Kidney glomerular epithelial cell (primary cell): ENCODE results near the gene ZMYND10.
"Not testable (repeated sequence)": the region's sequence is repeated elsewhere in the genome, so short reads cannot be mapped to it uniquely, and the experiment has no call there.

Experiments
- DNase-seq: peaks from one replicate; lab custom pipeline; 2025; lab: John Stamatoyannopoulos, UW

The ZMYND10 gene

GRCh38 chr3:50325497-50326181 is 19.9 kb downstream of the ZMYND10 start:
- DNase-seq: no peak

- DNase-seq: no peak
Measured at GRCh38 chr3:50325113-50325480, 20.4 kb downstream of the ZMYND10 start.

GRCh38 chr3:50324351-50325112 is 21.0 kb downstream of the ZMYND10 start:
- peak; percentile 58 for DNase-seq

- no peak for DNase-seq
Measured at GRCh38 chr3:50323614-50324199, 21.8 kb downstream of the ZMYND10 start.

- no peak for DNase-seq
Measured at GRCh38 chr3:50323092-50323600, 22.4 kb downstream of the ZMYND10 start.

GRCh38 chr3:50322386-50323091 is 23.0 kb downstream of the ZMYND10 start, which contains the start of gene HYAL2:
Gene HYAL2 (minus strand): TSS chr3:50322745. CDS start chr3:50320489, 2,256 bp downstream.
- no peak for DNase-seq

GRCh38 chr3:50322115-50322385 is 23.5 kb downstream of the ZMYND10 start:
- no peak for DNase-seq

- peak; percentile 92 for DNase-seq
Measured at GRCh38 chr3:50321336-50322114, 24.0 kb downstream of the ZMYND10 start.

GRCh38 chr3:50320853-50321335 is 24.6 kb downstream of the ZMYND10 start:
- peak; percentile 53 for DNase-seq

- DNase-seq: no peak
Measured at GRCh38 chr3:50319894-50320625, 25.5 kb downstream of the ZMYND10 start.

- no peak for DNase-seq
Measured at GRCh38 chr3:50319181-50319893, 26.2 kb downstream of the ZMYND10 start.

- no peak for DNase-seq
Measured at GRCh38 chr3:50318615-50319014, 26.9 kb downstream of the ZMYND10 start.

GRCh38 chr3:50318163-50318562 is 27.4 kb downstream of the ZMYND10 start:
- DNase-seq: no peak

- no peak for DNase-seq
Measured at GRCh38 chr3:50317300-50317699, 28.2 kb downstream of the ZMYND10 start.

- peak; percentile 66 for DNase-seq
Measured at GRCh38 chr3:50316657-50317242, 28.8 kb downstream of the ZMYND10 start.

- DNase-seq: no peak
Measured at GRCh38 chr3:50314816-50315215, 30.7 kb downstream of the ZMYND10 start.

- DNase-seq: no peak
Measured at GRCh38 chr3:50314342-50314741, 31.2 kb downstream of the ZMYND10 start.

GRCh38 chr3:50312041-50312440 is 33.5 kb downstream of the ZMYND10 start:
- not testable (repeated sequence) for DNase-seq

- no peak for DNase-seq
Measured at GRCh38 chr3:50304601-50305000, 40.9 kb downstream of the ZMYND10 start.
